Liver (tissue), 3 donors: Measurements from ENCODE around the gene DNAJB4.

Source experiments
- EGR1 ChIP-seq, 2 donors: IDR thresholded peaks; 2 replicates each; pipeline ENCODE4 v1.6.1; 2016 to 2018; ENCODE audit warnings: antibody characterized with exemption in 2 of 2, low read depth in 2 of 2
- GABPA ChIP-seq, 2 donors: IDR thresholded peaks in 1 of 2; conservative IDR thresholded peaks in 1 of 2; 2 replicates each; pipeline ENCODE4 v1.6.1; 2016; ENCODE audit warnings: antibody characterized with exemption in 2 of 2, mild to moderate bottlenecking in 1 of 2, moderate library complexity in 1 of 2
- TAF1 ChIP-seq: conservative IDR thresholded peaks from 2 replicates; pipeline ENCODE4 v1.6.1; 2016; ENCODE audit warnings: antibody characterized with exemption, mild to moderate bottlenecking
- TF ChIP-seq, protein P1 (sequence below): fragments of 150-350 bp; IDR thresholded peaks from 2 replicates; pipeline ENCODE4 v1.5.1; 2017; ENCODE audit warnings: improper control_type of control experiment, low read depth, low read length; ENCODE audit not compliant: missing input control
- TF ChIP-seq, protein P2 (sequence below): IDR thresholded peaks from 2 replicates; pipeline ENCODE4 v1.6.1; 2016; ENCODE audit warnings: antibody characterized with exemption
- TF ChIP-seq, protein P3 (sequence below): IDR thresholded peaks from 2 replicates; pipeline ENCODE4 v1.6.1; 2016; ENCODE audit warnings: antibody characterized with exemption
- donor health status: healthy.
- donor health status: healthy.

DNA sequence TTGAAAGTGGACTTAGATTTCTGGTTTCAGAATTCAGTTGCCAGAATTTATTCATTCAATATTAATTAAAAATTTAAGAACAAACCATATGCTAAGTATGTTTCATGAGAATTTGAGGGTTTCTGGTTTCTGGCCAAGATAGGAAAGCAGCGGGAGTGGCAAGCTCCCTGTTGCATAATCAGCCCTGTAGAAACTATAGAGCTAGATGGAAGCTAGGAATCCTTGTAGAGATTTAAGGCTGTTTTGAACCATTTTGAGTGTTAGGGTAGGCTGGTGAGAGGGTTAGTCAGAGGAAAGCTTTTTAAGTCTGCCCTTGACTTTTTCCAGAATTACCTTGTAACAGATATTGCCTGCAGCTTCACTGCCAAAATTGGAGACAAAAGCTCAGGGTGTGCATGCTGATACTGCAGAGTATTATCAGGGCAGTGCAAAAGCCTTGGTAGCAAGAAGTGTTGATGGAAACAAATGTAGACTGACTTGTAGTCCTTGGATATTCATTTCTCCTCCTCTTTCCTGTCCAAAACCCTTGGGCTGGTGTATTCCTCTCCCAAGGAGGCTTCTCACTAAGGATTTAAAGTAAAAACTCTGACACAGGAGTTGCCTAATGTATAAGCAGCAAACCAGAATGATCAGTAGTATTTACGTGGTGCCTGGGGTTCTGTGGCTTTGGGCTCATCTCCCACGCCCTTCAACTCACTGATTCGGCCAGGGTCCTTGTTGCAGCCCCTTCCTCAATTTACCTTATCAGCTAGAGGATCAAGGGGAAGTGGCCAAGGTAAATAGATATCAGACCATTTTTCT lies 28.5 kb downstream of the DNAJB4 start:
- TF ChIP-seq, protein P1, sequence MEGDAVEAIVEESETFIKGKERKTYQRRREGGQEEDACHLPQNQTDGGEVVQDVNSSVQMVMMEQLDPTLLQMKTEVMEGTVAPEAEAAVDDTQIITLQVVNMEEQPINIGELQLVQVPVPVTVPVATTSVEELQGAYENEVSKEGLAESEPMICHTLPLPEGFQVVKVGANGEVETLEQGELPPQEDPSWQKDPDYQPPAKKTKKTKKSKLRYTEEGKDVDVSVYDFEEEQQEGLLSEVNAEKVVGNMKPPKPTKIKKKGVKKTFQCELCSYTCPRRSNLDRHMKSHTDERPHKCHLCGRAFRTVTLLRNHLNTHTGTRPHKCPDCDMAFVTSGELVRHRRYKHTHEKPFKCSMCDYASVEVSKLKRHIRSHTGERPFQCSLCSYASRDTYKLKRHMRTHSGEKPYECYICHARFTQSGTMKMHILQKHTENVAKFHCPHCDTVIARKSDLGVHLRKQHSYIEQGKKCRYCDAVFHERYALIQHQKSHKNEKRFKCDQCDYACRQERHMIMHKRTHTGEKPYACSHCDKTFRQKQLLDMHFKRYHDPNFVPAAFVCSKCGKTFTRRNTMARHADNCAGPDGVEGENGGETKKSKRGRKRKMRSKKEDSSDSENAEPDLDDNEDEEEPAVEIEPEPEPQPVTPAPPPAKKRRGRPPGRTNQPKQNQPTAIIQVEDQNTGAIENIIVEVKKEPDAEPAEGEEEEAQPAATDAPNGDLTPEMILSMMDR: no peak
- TF ChIP-seq, protein P2, sequence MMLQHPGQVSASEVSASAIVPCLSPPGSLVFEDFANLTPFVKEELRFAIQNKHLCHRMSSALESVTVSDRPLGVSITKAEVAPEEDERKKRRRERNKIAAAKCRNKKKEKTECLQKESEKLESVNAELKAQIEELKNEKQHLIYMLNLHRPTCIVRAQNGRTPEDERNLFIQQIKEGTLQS: no peak
- no peak for TF ChIP-seq TAF1
- TF ChIP-seq GABPA (IDR thresholded peaks at IDR 0.05 in 1 of 2, conservative IDR thresholded peaks at IDR 0.05 in 1 of 2): no peak
- TF ChIP-seq, protein P3, sequence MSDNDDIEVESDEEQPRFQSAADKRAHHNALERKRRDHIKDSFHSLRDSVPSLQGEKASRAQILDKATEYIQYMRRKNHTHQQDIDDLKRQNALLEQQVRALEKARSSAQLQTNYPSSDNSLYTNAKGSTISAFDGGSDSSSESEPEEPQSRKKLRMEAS: no peak
- TF ChIP-seq EGR1 (IDR thresholded peaks at IDR 0.05; ENCODE audit: low read depth in 2 of 2): no peak
